Left lung (tissue), 10 donors: ENCODE data around the gene AKT1. TPM values are rescaled to one million over a fixed set of nuclear protein-coding genes. Genes with fewer than 3 reads are reported as not detected.

Experiments
- ATAC-seq: fragments of 200-7000 bp; cut with Tn5 transposase; one replicate; pipeline ENCODE4 v1.9.1; 2020; ENCODE audit warnings: moderate library complexity
- DNase-seq, 4 donors: peaks; one replicate each; pipeline ENCODE4 v3.0.0-alpha.2; 2013 to 2020
- H3K27ac ChIP-seq, 2 donors: fragments of 200-600 bp; sonication (generic) in 1 of 2; one replicate each; pipeline versions ENCODE4 v1.5.0 to v1.8.0; 2020 to 2021
- H3K27me3 ChIP-seq, 2 donors: fragments of 200-600 bp; sonication (generic) in 1 of 2; one replicate each; pipeline versions ENCODE4 v1.5.0 to v1.8.0; 2020 to 2021
- H3K36me3 ChIP-seq, 2 donors: fragments of 200-600 bp; sonication (generic) in 1 of 2; one replicate each; pipeline versions ENCODE4 v1.5.0 to v1.8.0; 2020 to 2021
- H3K4me1 ChIP-seq, 2 donors: fragments of 200-600 bp; one replicate each; pipeline ENCODE4 v1.8.0; 2021
- H3K4me3 ChIP-seq, 2 donors: fragments of 200-600 bp; sonication (generic) in 1 of 2; one replicate each; pipeline versions ENCODE4 v1.5.0 to v1.8.0; 2020 to 2021; ENCODE audit warnings: mild to moderate bottlenecking in 1 of 2
- H3K9me3 ChIP-seq, 2 donors: fragments of 200-600 bp; sonication (generic) in 1 of 2; one replicate each; pipeline versions ENCODE4 v1.5.0 to v1.8.0; 2020 to 2021
- CTCF ChIP-seq, 2 donors: fragments of 200-600 bp; sonication (generic) in 1 of 2; IDR thresholded peaks; one replicate each; pipeline versions ENCODE4 v1.5.0 to v1.8.0; 2021; ENCODE audit warnings: antibody characterized with exemption in 2 of 2
- intact Hi-C, 2 donors: fragments of 100-400 bp; cut with DNase I; formaldehyde crosslinking; loops; one replicate each; pipeline versions ENCODE4 v1.11.2 to v1.14.2; 2022
- polyA plus RNA-seq, 6 donors: library from polyadenylated mRNA; unstranded; fragments of 120-200 nt; gene quantifications; one replicate each; pipeline ENCODE4 v1.2.1, GENCODE V29; 2013; ENCODE audit not compliant: insufficient read length in 6 of 6
- total RNA-seq, 2 donors: library from RNA; stranded (reverse); fragmentation: NEBNext Ultra II Directional; extraction: Animal tissue kit (Norgen Biotek cat#: 25700); gene quantifications; one replicate each; pipeline ENCODE4 v1.2.1, GENCODE V29; 2021
- donor health status: DM: no; HTN: yes; CAD: no.
- donor health status: DM: no; HTN: no; CAD: no.

AKT1 gene
- total and polyA plus RNA-seq, 8 donors, result 144 to 214 (median 173) TPM

GRCh38 chr14:104795781-104796686, 486 bp upstream of the AKT1 start:
- H3K36me3 ChIP-seq, result peaks cover 0 to 16% of the 10 kb centered on the region in 2 donors
- no peak for DNase-seq
- peaks cover 0 to 6% of the 10 kb centered on the region in 2 donors for H3K27me3 ChIP-seq
- TF ChIP-seq CTCF (IDR thresholded peaks at IDR 0.05), result no peak
- peak; percentile 25 for ATAC-seq
- peaks cover 29 to 74% of the 10 kb centered on the region in 2 donors for H3K4me1 ChIP-seq
- H3K27ac ChIP-seq, result peak overlapping the region; percentile 71
- H3K4me3 ChIP-seq, result peak overlapping the region; percentile 19 to 45
- intact Hi-C loops, result no loop called here
- no peaks in the 10 kb centered on the region for H3K9me3 ChIP-seq

- no peak for DNase-seq
- peak overlapping the region; percentile 79 to 81 for H3K27ac ChIP-seq
- peaks cover 0 to 30% of the 10 kb centered on the region in 2 donors for H3K36me3 ChIP-seq
- ATAC-seq, result peak; percentile 25
- peaks cover 29 to 72% of the 10 kb centered on the region in 2 donors for H3K4me1 ChIP-seq
- H3K27me3 ChIP-seq, result no peaks in the 10 kb centered on the region
- peak overlapping the region; percentile 73 to 86 for H3K4me3 ChIP-seq
- no peaks in the 10 kb centered on the region for H3K9me3 ChIP-seq
- intact Hi-C loops, result no loop called here
- TF ChIP-seq CTCF (IDR thresholded peaks at IDR 0.05), result no peak
Measured at GRCh38 chr14:104794631-104794992, 936 bp downstream of the AKT1 start.

DNA sequence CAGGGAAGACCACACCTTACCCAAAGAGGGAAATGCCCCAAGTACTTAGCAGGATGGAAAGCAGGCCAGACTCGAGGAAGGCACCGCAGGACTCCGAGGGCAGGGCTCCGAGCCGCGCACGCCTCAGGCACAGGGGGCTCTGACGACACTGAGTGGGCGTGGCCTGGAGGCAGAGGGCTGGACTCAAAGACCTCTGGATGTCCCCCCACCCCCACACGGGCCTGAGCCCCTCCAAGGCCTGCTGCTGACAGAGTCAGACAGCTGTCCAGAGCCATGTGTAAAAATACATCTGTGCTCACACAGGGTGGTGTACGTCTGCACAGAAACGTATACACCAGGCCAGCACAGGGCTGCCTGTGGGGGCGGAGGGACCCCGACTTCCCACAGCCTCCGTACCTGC, 1.4 kb downstream of the AKT1 start:
- Histone ChIP-seq H3K4me3 (peak overlapping the region; percentile 73 to 86), H3K36me3 (peaks cover 0 to 35% of the 10 kb centered on the region in 2 donors), H3K27me3 (no peaks in the 10 kb centered on the region), H3K9me3 (no peaks in the 10 kb centered on the region), H3K4me1 (peaks cover 29 to 72% of the 10 kb centered on the region in 2 donors), H3K27ac (peak overlapping the region; percentile 79 to 81)
- DNase-seq (peak in 2 of 4 donors; percentile 79 to 93), ATAC-seq (peak; percentile 37)
- no peak for TF ChIP-seq CTCF (IDR thresholded peaks at IDR 0.05)
- intact Hi-C loops, result no loop called here

- Histone ChIP-seq H3K9me3 (no peaks in the 10 kb centered on the region), H3K4me1 (peaks cover 29 to 77% of the 10 kb centered on the region in 2 donors), H3K27ac (no peak overlapping the region), H3K36me3 (peaks cover 0 to 40% of the 10 kb centered on the region in 2 donors), H3K4me3 (peak overlapping the region in 1 of 2 donors; percentile 86), H3K27me3 (no peaks in the 10 kb centered on the region)
- TF ChIP-seq CTCF (IDR thresholded peaks at IDR 0.05), result no peak
- DNase-seq, result no peak
- ATAC-seq, result no peak
- intact Hi-C loops, result no loop called here
Measured at GRCh38 chr14:104793703-104793959, 1.9 kb downstream of the AKT1 start.

DNA sequence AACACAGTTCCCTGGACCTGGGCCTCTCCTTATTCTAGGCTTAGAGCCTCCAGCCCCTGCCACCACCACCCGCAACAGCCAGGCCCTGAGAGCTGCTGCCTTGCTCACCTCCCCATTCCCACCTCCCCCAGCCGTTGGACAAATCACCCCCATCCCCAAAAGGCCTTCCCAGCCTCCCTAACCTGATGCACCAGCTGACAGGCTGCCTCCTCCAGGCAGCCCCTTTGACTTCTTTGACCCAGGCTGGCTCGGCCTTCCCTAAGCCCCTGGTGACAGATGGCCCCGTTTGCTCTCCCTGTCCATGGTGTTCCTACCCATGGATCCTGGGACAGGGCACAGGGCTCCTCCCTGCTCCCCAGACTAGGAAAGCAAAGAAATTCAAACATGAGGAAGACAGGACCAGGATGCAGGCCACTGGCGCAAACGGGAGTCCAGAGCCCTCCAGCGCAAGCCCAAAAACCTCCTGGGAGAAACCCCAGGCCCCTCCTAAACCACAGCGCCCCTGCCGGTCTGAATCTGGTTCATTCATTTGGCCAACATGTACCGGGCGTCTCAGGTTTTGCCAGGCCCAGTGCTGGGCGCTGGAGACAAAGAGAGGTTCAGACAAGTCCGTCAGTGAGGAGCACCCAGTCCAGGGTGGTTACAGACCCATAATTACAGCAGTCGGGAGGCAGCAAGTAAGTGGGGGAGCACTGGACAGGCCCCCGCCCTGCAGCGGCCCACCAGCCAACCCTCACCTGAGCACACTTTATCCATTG, 2.4 kb downstream of the AKT1 start:
- H3K4me1 ChIP-seq, result peaks cover 32 to 80% of the 10 kb centered on the region in 2 donors
- H3K27ac ChIP-seq, result peak overlapping the region in 1 of 2 donors; percentile 28
- H3K27me3 ChIP-seq, result no peaks in the 10 kb centered on the region
- intact Hi-C loops, result no loop called here
- H3K9me3 ChIP-seq, result no peaks in the 10 kb centered on the region
- DNase-seq (no peak), ATAC-seq (no peak)
- TF ChIP-seq CTCF (IDR thresholded peaks at IDR 0.05), result no peak
- H3K36me3 ChIP-seq, result peaks cover 0 to 45% of the 10 kb centered on the region in 2 donors
- H3K4me3 ChIP-seq, result peak overlapping the region in 1 of 2 donors; percentile 86
